ENCODE results near the gene DYNC1LI1.

- TF ChIP-seq FOXJ3 (CRISPR knock-in tag; IDR thresholded peaks at IDR 0.05; ENCODE audit: borderline replicate concordance) (no peak), CTCF (IDR thresholded peaks at IDR 0.05) (no peak), KAT7 (CRISPR knock-in tag; IDR thresholded peaks at IDR 0.05; ENCODE audit: borderline replicate concordance) (no peak), ZBTB43 (CRISPR knock-in tag; IDR thresholded peaks at IDR 0.05) (no peak), CBFB (CRISPR knock-in tag; IDR thresholded peaks at IDR 0.05; ENCODE audit: low read depth) (no peak), ZNF219 (CRISPR knock-in tag; IDR thresholded peaks at IDR 0.05; ENCODE audit: borderline replicate concordance) (no peak), FOXP1 (CRISPR knock-in tag; IDR thresholded peaks at IDR 0.05; ENCODE audit: borderline replicate concordance) (no peak), NR3C1 (CRISPR knock-in tag; conservative IDR thresholded peaks at IDR 0.05; ENCODE audit: low read depth) (no peak), SP1 (CRISPR knock-in tag; conservative IDR thresholded peaks at IDR 0.05) (no peak), E2F4 (CRISPR knock-in tag; IDR thresholded peaks at IDR 0.05; ENCODE audit: borderline replicate concordance, low read depth) (no peak), AFF4 (CRISPR knock-in tag; IDR thresholded peaks at IDR 0.05; ENCODE audit: borderline replicate concordance) (no peak), TCF7 (CRISPR knock-in tag; IDR thresholded peaks at IDR 0.05; ENCODE audit: low read depth) (no peak)
- TF ChIP-seq, protein P1, sequence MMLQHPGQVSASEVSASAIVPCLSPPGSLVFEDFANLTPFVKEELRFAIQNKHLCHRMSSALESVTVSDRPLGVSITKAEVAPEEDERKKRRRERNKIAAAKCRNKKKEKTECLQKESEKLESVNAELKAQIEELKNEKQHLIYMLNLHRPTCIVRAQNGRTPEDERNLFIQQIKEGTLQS (CRISPR knock-in tag; conservative IDR thresholded peaks at IDR 0.05) = no peak
- TF ChIP-seq, protein P2, sequence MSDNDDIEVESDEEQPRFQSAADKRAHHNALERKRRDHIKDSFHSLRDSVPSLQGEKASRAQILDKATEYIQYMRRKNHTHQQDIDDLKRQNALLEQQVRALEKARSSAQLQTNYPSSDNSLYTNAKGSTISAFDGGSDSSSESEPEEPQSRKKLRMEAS (CRISPR knock-in tag; IDR thresholded peaks at IDR 0.05) = no peak
These were observed 25.4 kb downstream of the DYNC1LI1 start for GRCh38 chr3:32545305-32545704.

Data from WTC11 (cell line).